ENCODE data around the gene DDX55. TPM values are rescaled to one million over a fixed set of nuclear protein-coding genes. Genes with fewer than 3 reads are reported as not detected.

Gene DDX55
- total and polyA plus RNA-seq, 12 donors, result 3.2 to 14.0 (median 5.3) TPM

DNA sequence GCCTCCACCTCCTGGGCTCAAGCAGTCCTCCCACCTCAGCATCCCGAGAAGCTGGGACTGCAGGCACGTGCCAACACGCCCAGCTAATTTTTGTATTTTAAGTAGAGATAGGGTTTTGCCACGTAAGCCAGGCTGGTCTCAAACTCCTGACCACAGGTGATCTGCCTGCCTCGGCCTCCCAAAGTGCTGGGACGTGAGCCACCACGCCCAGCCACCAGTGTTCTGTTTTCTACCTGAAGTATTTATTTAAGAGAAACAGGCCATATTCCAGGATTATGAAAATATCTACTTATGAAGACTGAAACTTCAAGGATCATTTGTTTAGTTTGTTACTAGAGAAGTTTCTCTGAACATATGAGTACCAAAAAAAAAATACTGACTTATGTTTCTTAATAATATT, 42.0 kb downstream of the DDX55 start:
- no peak overlapping the region for H3K4me3 ChIP-seq
- 81 to 94% methylated on average over 7 of the region's 7 CpGs for WGBS, 2 donors
- no peak for ATAC-seq

DNA sequence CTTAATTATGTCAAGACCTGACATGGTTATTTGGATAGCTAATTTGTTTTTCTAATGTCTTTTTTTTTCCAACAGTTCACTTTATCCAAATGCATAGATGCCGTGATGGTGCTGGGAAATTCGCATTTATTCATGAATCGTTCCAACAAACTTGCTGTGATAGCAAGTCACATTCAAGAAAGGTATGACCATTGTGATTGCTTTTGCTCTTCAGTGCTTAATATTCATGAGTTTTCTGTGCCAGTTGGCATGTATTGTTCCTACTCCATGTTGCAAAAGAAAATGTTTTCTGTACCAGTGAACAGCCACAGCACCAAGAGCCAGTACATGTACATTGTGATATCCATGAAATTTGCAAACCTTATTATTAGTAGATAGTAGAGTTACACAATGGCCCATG, 43.5 kb downstream of the DDX55 start:
- H3K4me1 ChIP-seq, result no peaks in the 10 kb centered on the region
- H3K27ac ChIP-seq, result no peak overlapping the region
- DNase-seq (no peak), ATAC-seq (no peak)
- intact Hi-C loops (cut with DNase I), result no loop called here
- TF ChIP-seq, protein P1, sequence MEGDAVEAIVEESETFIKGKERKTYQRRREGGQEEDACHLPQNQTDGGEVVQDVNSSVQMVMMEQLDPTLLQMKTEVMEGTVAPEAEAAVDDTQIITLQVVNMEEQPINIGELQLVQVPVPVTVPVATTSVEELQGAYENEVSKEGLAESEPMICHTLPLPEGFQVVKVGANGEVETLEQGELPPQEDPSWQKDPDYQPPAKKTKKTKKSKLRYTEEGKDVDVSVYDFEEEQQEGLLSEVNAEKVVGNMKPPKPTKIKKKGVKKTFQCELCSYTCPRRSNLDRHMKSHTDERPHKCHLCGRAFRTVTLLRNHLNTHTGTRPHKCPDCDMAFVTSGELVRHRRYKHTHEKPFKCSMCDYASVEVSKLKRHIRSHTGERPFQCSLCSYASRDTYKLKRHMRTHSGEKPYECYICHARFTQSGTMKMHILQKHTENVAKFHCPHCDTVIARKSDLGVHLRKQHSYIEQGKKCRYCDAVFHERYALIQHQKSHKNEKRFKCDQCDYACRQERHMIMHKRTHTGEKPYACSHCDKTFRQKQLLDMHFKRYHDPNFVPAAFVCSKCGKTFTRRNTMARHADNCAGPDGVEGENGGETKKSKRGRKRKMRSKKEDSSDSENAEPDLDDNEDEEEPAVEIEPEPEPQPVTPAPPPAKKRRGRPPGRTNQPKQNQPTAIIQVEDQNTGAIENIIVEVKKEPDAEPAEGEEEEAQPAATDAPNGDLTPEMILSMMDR (IDR thresholded peaks at IDR 0.05), result no peak
- H3K4me3 ChIP-seq, result no peak overlapping the region
- no peaks in the 10 kb centered on the region for H3K9me3 ChIP-seq
- WGBS, 2 donors, result 97 to 98% methylated on average over 3 of the region's 3 CpGs
- no peaks in the 10 kb centered on the region for H3K27me3 ChIP-seq
- H3K36me3 ChIP-seq, result peaks cover 0 to 99% (median 31%) of the 10 kb centered on the region in 9 donors

More for the DNA sequence above, 42.0 kb downstream of the DDX55 start:
- Histone ChIP-seq H3K36me3 (peaks cover 0 to 98% (median 31%) of the 10 kb centered on the region in 9 donors), H3K27me3 (no peaks in the 10 kb centered on the region), H3K9me3 (no peaks in the 10 kb centered on the region), H3K27ac (no peak overlapping the region), H3K4me1 (no peaks in the 10 kb centered on the region)
- intact Hi-C loops (cut with DNase I), result no loop called here
- no peak for DNase-seq
- TF ChIP-seq, protein P1 (IDR thresholded peaks at IDR 0.05), result no peak

DNA sequence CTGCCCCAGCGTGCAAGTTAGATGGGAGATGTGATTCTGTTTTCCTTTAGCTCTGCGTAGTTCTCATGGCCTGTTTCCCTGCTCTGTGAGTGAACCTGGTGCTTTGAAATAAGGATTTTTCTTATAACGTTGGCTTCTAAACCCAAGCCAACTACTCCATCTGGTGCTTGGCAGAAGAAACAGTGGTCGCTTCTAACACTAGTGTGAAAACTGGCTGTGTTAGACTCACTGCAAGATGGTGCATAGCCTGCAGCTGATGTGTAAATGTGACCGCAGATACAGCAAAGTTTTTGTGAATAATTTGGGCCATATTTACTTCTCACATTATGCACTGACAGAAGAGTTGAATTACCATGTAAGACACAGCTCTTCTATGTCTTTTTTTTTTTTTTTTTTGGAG, 44.0 kb downstream of the DDX55 start:
- peaks cover 0 to 99% (median 32%) of the 10 kb centered on the region in 9 donors for H3K36me3 ChIP-seq
- intact Hi-C loops (cut with DNase I), result no loop called here
- TF ChIP-seq, protein P1 (IDR thresholded peaks at IDR 0.05), result no peak
- no peaks in the 10 kb centered on the region for H3K9me3 ChIP-seq
- WGBS, 2 donors, result 83 to 87% methylated on average over 5 of the region's 5 CpGs
- H3K4me1 ChIP-seq, result no peaks in the 10 kb centered on the region
- H3K27me3 ChIP-seq, result no peaks in the 10 kb centered on the region
- DNase-seq, result no peak
- H3K4me3 ChIP-seq, result no peak overlapping the region
- no peak for ATAC-seq
- no peak overlapping the region for H3K27ac ChIP-seq

DNA sequence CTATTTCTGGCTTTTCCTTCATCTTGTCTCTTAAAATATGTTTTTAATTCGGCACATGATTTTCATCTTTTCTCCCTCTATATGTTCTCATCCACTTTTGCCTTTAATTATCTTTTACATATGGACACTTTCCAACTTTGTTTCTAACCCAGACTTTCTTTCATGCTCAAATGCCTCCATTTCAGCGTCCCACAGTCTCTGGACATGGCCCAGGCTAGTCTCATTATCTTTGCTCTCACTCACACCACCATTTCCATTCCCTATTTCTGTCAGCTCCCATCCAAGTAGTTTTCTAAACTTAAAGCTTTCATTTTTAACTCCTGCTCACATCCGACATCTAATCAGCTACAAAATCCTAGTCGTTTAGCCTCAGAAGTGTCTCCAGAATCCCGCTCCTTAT, 46.5 kb downstream of the DDX55 start:
- ATAC-seq, result no peak
- 88 to 92% methylated on average over 5 of the region's 5 CpGs for WGBS, 2 donors
- Histone ChIP-seq H3K27me3 (no peaks in the 10 kb centered on the region), H3K9me3 (no peaks in the 10 kb centered on the region), H3K36me3 (peaks cover 0 to 99% (median 42%) of the 10 kb centered on the region in 9 donors), H3K4me1 (no peaks in the 10 kb centered on the region), H3K4me3 (no peak overlapping the region), H3K27ac (no peak overlapping the region)
- intact Hi-C loops (cut with DNase I), result no loop called here
- TF ChIP-seq, protein P1 (IDR thresholded peaks at IDR 0.05), result no peak
- no peak for DNase-seq

All from heart right ventricle (tissue), 16 donors.